H9 (cell line): ENCODE data around the gene SCAF4. TPM values are rescaled to one million over a fixed set of nuclear protein-coding genes. Genes with fewer than 3 reads are reported as not detected.

Experiments used
- DNase-seq: peaks from one replicate; pipeline ENCODE4 v3.0.0-alpha.2; 2017
- H2AFZ ChIP-seq: one replicate; pipeline ENCODE4 v1.6.1; 2013; ENCODE audit warnings: mild to moderate bottlenecking, low read length, control low read depth, moderate library complexity
- H2AK5ac ChIP-seq: 2 replicates; pipeline ENCODE4 v1.6.1; 2013; ENCODE audit warnings: low read length, control low read depth, mixed read lengths; ENCODE audit not compliant: insufficient read length
- H2BK120ac ChIP-seq: one replicate; pipeline ENCODE4 v1.6.1; 2013; ENCODE audit warnings: low read depth, mild to moderate bottlenecking, low read length, control low read depth, inconsistent platforms; ENCODE audit not compliant: poor library complexity, severe bottlenecking
- H2BK12ac ChIP-seq: 2 replicates; pipeline ENCODE4 v1.6.1; 2013; ENCODE audit warnings: low read length, control low read depth, mixed read lengths, low read depth; ENCODE audit not compliant: insufficient read length
- H2BK15ac ChIP-seq: 2 replicates; pipeline ENCODE4 v1.6.1; 2013; ENCODE audit warnings: low read depth, low read length, control low read depth
- H2BK20ac ChIP-seq: one replicate; pipeline ENCODE4 v1.6.1; 2013; ENCODE audit warnings: low read depth, mild to moderate bottlenecking, low read length, control low read depth, inconsistent platforms; ENCODE audit not compliant: poor library complexity, severe bottlenecking
- H2BK5ac ChIP-seq: 2 replicates; pipeline ENCODE4 v1.6.1; 2013; ENCODE audit warnings: low read length, control low read depth, mixed read lengths; ENCODE audit not compliant: insufficient read length
- H3K14ac ChIP-seq: 2 replicates; pipeline ENCODE4 v1.6.1; 2013; ENCODE audit warnings: low read length, control low read depth; ENCODE audit not compliant: insufficient read depth
- H3K18ac ChIP-seq: 2 replicates; pipeline ENCODE4 v1.6.1; 2013; ENCODE audit warnings: low read depth, mild to moderate bottlenecking, mixed read lengths, low read length, control low read depth; ENCODE audit not compliant: insufficient read length
- H3K23ac ChIP-seq: 2 replicates; pipeline ENCODE4 v1.6.1; 2013; ENCODE audit warnings: low read length, control low read depth, mixed read lengths, low read depth; ENCODE audit not compliant: insufficient read length
- H3K23me2 ChIP-seq: 2 replicates; pipeline ENCODE4 v1.6.1; 2013; ENCODE audit warnings: low read depth, mild to moderate bottlenecking, mixed read lengths, low read length, control low read depth; ENCODE audit not compliant: insufficient read length, poor library complexity, severe bottlenecking
- H3K27ac ChIP-seq: 2 replicates; pipeline ENCODE4 v1.5.1; 2013; ENCODE audit warnings: low read length, control low read depth, mixed read lengths, low read depth; ENCODE audit not compliant: insufficient read length
- H3K27me3 ChIP-seq: 2 replicates; pipeline ENCODE4 v1.6.1; 2013; ENCODE audit warnings: low read length, control low read depth, inconsistent platforms; ENCODE audit not compliant: insufficient read depth
- H3K4ac ChIP-seq: 2 replicates; pipeline ENCODE4 v1.6.1; 2013; ENCODE audit warnings: low read depth, mild to moderate bottlenecking, control low read depth, inconsistent platforms, low read length, moderate library complexity
- H3K4me1 ChIP-seq: 2 replicates; pipeline ENCODE4 v1.6.1; 2013; ENCODE audit warnings: low read length, control low read depth, inconsistent platforms; ENCODE audit not compliant: insufficient read depth
- H3K4me2 ChIP-seq: 2 replicates; pipeline ENCODE4 v1.6.1; 2013; ENCODE audit warnings: low read length, control low read depth, mixed read lengths; ENCODE audit not compliant: insufficient read length, insufficient read depth
- H3K56ac ChIP-seq: 2 replicates; pipeline ENCODE4 v1.6.1; 2013; ENCODE audit warnings: low read depth, mild to moderate bottlenecking, mixed read lengths, low read length, control low read depth; ENCODE audit not compliant: insufficient read length
- H3K79me1 ChIP-seq: 2 replicates; pipeline ENCODE4 v1.6.1; 2013; ENCODE audit warnings: low read depth, mild to moderate bottlenecking, moderate library complexity, low read length, control low read depth, inconsistent platforms; ENCODE audit not compliant: insufficient read depth, poor library complexity, severe bottlenecking
- H3K79me2 ChIP-seq: 2 replicates; pipeline ENCODE4 v1.6.1; 2013; ENCODE audit warnings: low read length, control low read depth, inconsistent platforms; ENCODE audit not compliant: insufficient read depth
- H3K9ac ChIP-seq: 2 replicates; pipeline ENCODE4 v1.6.1; 2013; ENCODE audit warnings: low read length, control low read depth, mixed read lengths; ENCODE audit not compliant: insufficient read length; ENCODE audit errors: extremely low read depth
- H3K9me3 ChIP-seq: one replicate; pipeline ENCODE4 v1.6.1; 2013; ENCODE audit warnings: low read depth, low read length, inconsistent platforms; ENCODE audit not compliant: control insufficient read depth
- H3T11ph ChIP-seq: one replicate; pipeline ENCODE4 v1.6.1; 2013; ENCODE audit warnings: mild to moderate bottlenecking, low read length, control low read depth, inconsistent platforms
- H4K20me1 ChIP-seq: one replicate; pipeline ENCODE4 v1.6.1; 2013; ENCODE audit not compliant: control insufficient read depth, insufficient read length, insufficient read depth
- H4K5ac ChIP-seq: 2 replicates; pipeline ENCODE4 v1.6.1; 2013; ENCODE audit warnings: low read depth, mild to moderate bottlenecking, mixed read lengths, low read length, control low read depth; ENCODE audit not compliant: insufficient read length
- H4K8ac ChIP-seq: replicated peaks from 2 replicates; pipeline ENCODE4 v1.6.1; 2013; ENCODE audit warnings: low read length, control low read depth, mixed read lengths, low read depth; ENCODE audit not compliant: insufficient read length
- H4K91ac ChIP-seq: 2 replicates; pipeline ENCODE4 v1.6.1; 2013; ENCODE audit warnings: low read depth, mild to moderate bottlenecking, moderate library complexity, mixed read lengths, low read length, control low read depth; ENCODE audit not compliant: insufficient read length
- H3K27ac Mint-ChIP-seq, 3 experiments: 2 replicates in 2 of 3; 3 replicates in 1 of 3; pipeline ENCODE4 v1.8.0; 2020 to 2021; ENCODE audit warnings: mixed read lengths in 3 of 3, mild to moderate bottlenecking in 1 of 3, moderate library complexity in 1 of 3
- H3K27me3 Mint-ChIP-seq: 2 replicates; pipeline ENCODE4 v1.8.0; 2021; ENCODE audit warnings: low read depth, mild to moderate bottlenecking, moderate library complexity, mixed read lengths
- H3K36me3 Mint-ChIP-seq, 3 experiments: 2 replicates in 2 of 3; 3 replicates in 1 of 3; pipeline ENCODE4 v1.8.0; 2020 to 2021; ENCODE audit warnings: low read depth in 3 of 3, mixed read lengths in 3 of 3; ENCODE audit not compliant: insufficient read depth in 1 of 3
- H3K4me1 Mint-ChIP-seq, 2 experiments: 2 replicates each; pipeline ENCODE4 v1.8.0; 2020; ENCODE audit warnings: mixed read lengths in 2 of 2
- H3K4me3 Mint-ChIP-seq, 2 experiments: 2 replicates in 1 of 2; 3 replicates in 1 of 2; pipeline ENCODE4 v1.8.0; 2020 to 2021; ENCODE audit warnings: mild to moderate bottlenecking in 2 of 2, mixed read lengths in 2 of 2, moderate library complexity in 1 of 2
- H3K9me3 Mint-ChIP-seq, 2 experiments: 2 replicates in 1 of 2; 3 replicates in 1 of 2; pipeline ENCODE4 v1.8.0; 2020; ENCODE audit warnings: mild to moderate bottlenecking in 2 of 2, mixed read lengths in 2 of 2, moderate library complexity in 1 of 2
- CTCF ChIP-seq: fragments of 200-600 bp; sonication (generic); conservative IDR thresholded peaks from 3 replicates; pipeline ENCODE4 v1.8.0; 2021; ENCODE audit warnings: antibody characterized with exemption, mild to moderate bottlenecking
- WGBS: extraction: QIAGEN DNeasy Blood & Tissue Kit; methylation state at CpG from one replicate; pipeline ENCODE4 v1.1.7; 2013; ENCODE audit warnings: missing lambda C conversion rate, low lambda C conversion rate, mixed read lengths; ENCODE audit not compliant: insufficient read length; ENCODE audit errors: extremely low coverage; 5-methylcytosine and 5-hydroxymethylcytosine counted together
- total RNA-seq: library from RNA; stranded (reverse); gene quantifications from 2 replicates; pipeline ENCODE4 v1.2.1, GENCODE V29; 2021

The SCAF4 gene
- total RNA-seq, 1 experiment from 2014 or later, result 76.8 TPM

GRCh38 chr21:31671146-31671716 is 60.7 kb downstream of the SCAF4 start:
- H3K4me1 ChIP-seq, result no peaks in the 10 kb centered on the region
- H3K27me3 ChIP-seq, result no peaks in the 10 kb centered on the region
- Mint-ChIP-seq H3K9me3 (no peaks in the 10 kb centered on the region), H3K36me3 (peaks cover 9 to 23% (median 20%) of the 10 kb centered on the region in 3 experiments; a peak in 6 of 7 replicates), H3K4me1 (peaks cover 25 to 32% of the 10 kb centered on the region in 2 experiments), H3K27me3 (no peaks in the 10 kb centered on the region), H3K27ac (peak overlapping the region; percentile 37 to 75 (median 38); a peak in 5 of 7 replicates), H3K4me3 (no peak overlapping the region)
- H4K5ac ChIP-seq, result no peak overlapping the region
- no peak overlapping the region for H3K27ac ChIP-seq
- H3K18ac ChIP-seq, result no peak overlapping the region
- no peak overlapping the region for H2BK5ac ChIP-seq
- no peak overlapping the region for H3K9ac ChIP-seq
- no peak overlapping the region for H3T11ph ChIP-seq
- H3K9me3 ChIP-seq, result no peaks in the 10 kb centered on the region
- no peak overlapping the region for H4K91ac ChIP-seq
- no peak overlapping the region for H4K8ac ChIP-seq
- H2BK12ac ChIP-seq, result no peak overlapping the region
- H3K4me2 ChIP-seq, result no peak overlapping the region
- H2BK120ac ChIP-seq, result no peak overlapping the region
- no peak overlapping the region for H3K56ac ChIP-seq
- no peaks in the 10 kb centered on the region for H3K79me1 ChIP-seq
- no peaks in the 10 kb centered on the region for H4K20me1 ChIP-seq
- no peak overlapping the region for H3K14ac ChIP-seq
- H3K23me2 ChIP-seq, result no peaks in the 10 kb centered on the region
- TF ChIP-seq CTCF, result no peak
- no peak overlapping the region for H2AFZ ChIP-seq
- H3K79me2 ChIP-seq, result no peaks in the 10 kb centered on the region
- no peak overlapping the region for H2BK15ac ChIP-seq
- no peak overlapping the region for H2BK20ac ChIP-seq
- no CpG with 5 or more reads among the region's 12 CpGs for WGBS
- DNase-seq, result no peak
- H3K4ac ChIP-seq, result no peak overlapping the region
- no peak overlapping the region for H3K23ac ChIP-seq
- no peak overlapping the region for H2AK5ac ChIP-seq
